Measurements from ENCODE around the gene GALT.

GALT gene

DNA sequence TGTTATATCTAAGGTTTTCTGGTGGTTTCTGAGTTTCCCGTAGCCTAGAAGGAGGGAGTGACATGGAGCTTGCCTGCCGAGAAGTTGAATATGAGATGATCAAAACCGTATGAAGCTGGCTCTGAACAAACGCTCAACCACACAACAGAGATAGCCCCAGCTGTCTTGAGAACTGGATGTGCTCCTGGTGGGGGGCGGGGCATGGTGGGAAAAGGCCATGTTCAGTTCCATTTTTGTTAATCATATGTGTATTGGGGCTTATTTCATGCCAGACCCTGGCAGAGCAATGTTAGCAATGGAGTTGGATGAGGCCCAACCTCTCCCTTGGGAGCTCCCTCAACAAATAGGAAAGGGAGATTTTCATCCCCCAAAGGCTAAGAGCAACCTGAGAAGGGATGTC is 39.8 kb downstream of the GALT start:
- no peak for DNase-seq

DNA sequence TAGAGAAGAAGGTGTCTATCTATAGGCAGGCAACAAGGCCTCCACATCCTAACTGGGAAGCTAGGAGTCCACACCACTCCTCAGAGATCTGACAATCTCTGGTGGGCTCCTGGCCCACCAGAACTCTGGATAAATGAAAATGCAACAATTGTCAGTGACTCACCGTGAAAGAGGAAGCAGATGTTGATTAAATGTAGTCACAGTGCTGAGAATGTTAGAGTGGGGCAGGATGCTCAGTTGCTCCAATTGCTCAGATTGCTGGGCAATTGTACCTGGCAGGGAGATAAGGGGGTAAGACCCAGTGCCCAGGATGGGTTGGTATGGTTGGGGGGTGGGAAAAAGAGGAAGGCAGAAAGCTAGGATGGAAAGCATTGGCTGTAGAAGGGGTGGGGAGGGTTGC is 40.3 kb downstream of the GALT start:
- DNase-seq: no peak

DNA sequence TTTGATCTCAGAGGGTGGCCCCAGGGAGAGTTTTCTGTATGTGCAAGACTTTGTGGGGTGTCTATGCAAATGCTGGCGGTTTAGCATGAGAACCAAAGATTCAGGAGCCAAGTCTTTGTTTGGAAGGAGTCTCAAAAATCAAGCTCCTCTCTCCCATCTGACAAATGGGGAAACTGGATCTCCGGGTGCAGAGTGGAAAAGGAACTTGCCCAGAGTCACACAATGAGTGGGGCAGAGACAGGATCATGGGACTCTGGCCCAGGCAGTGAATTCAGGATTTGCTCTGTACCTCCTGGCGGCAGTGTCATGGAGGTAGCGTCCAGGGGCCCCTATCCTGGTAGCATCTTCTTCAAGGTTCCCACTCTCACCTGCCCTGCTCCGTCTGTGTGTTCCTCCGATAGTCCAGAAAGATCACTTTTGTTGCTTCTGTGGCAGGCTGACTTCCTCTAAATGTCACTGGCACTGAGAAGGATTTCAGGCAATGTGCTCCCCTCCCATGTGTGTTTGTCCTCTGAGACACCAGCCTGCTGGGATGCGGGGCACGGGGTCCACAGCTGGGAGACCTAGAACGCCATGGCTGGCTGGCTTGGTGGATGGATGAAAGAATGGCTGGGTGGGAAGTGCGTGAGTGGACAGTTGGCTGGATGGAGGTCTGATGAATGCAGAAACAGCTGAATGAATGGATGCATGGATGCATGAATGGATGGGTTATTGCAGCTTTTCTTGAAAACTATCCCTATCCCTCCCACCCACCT is 41.0 kb downstream of the GALT start:
- DNase-seq: no peak

DNA sequence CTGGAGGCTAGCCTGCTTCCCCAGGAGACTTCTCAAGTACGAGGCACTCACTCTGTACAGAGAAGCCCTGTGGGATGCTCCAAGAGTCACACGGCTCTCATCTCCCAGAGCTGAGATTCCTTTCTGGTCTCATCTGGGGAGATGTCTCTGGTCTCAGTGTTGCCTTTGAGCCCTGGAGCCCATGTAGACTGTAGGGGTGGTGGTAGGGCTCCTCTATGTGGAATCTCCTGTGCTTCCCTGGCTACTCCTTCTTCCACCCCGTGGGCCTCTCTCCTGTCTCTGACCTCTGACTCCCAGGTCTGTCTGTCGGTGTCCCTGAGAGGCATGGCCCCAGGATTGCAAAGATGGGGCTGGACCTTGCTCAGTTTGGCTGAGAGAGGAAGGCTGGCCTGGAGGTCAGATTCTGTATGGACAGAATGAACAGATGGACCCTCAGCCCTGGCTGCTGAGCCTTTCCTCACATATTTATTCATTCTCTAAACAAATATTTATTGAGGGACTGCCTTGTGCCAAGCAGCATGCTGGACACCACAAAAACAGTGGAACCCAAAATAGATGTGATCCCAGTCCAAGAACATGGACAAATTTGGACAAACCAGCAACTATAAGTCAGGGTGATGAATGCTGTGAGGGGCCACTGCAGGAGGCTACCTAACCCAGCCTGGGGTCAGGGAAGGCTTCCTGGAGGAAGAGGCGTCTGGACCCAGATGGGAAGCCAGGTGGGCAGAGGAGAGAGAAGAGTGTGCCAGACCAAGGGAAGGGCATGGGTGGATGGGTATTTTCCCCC is 42.0 kb downstream of the GALT start:
- no peak for DNase-seq

DNA sequence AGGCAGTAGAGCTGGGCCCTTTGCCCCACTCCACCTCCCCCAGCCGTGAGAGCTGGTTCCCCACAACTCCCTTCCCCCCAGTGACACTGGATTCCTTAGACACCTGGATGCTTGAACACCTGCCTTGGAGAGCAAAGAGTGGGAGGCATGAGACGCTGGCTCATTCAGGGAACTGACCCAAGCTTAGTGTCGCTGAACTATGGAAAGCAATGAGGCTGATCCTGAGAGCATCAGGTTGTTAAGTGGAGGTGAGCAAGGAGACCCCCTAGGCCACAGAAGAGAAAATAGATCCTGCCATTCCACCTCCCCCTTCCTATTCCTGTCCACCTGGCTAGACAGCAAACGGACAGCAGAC is 42.6 kb downstream of the GALT start:
- DNase-seq: no peak

DNA sequence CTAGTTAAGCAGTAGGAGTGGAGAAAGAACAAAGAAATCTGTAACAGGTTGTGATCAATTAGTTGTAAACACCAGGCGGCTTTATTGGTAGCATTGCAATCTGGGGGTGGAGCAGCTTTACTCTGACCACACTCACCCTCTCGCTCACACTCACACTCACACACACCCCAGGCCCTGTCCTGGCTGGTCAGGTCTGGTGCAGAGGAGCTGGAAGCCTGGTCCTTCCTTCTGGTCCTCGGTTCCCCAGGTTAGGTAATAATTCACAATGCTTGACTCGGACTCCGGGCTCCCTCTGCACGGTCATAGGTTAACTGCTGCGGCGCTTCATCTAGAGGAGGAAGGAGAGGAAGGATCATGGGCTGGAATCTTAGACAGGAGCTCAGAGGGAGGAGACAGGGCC is 43.0 kb downstream of the GALT start:
- no peak for DNase-seq

DNA sequence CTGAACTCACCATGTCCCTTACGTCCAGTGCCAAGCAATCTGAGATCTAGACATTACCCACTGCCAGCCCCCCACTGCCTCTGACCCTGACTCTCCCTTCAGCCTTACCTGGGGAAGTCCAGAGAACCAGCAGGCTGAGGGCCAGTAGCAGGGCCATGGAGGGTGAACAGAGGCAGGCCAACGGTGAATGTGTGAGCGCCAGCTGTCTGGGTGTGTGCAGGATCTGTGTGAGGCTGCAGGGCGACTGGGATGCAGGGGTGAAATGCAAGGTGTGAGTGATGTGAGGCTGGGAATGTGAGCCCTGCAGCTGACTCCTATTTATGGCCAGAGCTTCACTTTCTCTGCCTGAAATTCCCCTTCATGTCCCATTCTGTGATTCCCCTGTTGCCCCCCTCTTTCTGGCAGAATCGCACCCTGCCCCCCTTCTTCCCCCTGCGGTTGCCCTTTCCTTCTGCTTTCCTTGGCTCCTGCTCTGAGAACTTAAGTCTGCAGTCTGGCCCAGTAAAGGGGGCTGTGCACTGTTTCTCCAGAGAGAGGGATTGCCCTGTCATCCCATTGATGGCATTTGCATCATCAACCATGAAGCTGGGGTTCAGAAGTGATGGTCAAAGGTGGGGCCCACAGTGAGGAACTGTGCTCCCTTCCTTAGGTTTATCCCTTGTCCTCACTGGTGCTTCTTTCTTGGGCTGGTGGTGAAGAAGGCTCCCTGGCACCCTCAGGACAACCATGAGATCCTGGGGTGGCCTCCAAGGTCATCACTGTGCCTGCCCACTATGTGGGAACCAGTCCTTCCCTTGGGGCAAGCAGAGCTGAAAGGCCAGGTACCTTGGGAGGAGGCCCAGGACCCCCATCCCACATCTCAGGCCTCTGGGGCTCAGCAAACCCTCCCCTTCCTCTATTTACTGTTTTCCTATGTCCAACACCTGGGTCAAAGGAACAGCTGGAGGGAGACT is 44.8 kb downstream of the GALT start, which contains the start of gene CCL19:
CCL19 (minus strand) TSS at position 294 of the 953 bp plus-strand sequence; CDS start at position 157, 137 bp downstream.
- no peak for DNase-seq

DNA sequence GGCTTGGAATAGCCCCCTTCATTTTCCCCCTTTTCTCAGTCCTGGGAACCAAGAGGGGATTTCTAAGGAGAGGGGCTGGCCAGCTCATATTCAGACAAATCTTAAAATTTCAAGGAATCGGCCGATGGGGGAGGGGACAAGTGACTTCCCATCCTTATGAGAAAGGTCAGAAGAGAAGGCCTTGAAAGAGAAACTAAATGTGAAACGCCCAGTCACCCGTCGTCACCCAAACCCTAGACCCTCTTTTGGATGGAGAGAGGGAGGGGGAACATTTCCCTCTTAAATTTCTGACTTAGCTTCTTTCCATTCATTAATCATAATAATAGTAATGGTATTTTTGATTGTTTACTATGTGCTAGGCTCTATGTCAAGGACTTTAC is 45.5 kb downstream of the GALT start:
- DNase-seq: no peak

DNA sequence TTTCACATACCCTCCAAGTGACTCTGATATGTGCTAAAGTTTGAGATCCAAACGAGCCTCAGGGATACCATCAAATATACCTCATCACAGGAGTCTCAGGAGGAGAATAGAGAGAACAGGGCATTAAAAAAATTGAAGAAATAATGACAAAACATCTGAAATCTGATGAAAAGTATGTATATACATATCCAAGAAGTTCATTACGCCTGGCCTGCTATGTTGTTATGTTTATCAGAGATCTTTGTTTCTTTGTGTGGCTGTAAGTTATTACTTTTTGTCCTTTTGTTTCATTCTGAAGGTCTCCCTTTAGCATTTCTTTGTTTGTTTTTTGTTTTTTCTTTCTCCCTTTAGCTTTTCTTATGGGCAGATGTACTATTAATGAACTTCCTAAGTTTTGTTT is 47.1 kb downstream of the GALT start:
- DNase-seq: no peak

DNA sequence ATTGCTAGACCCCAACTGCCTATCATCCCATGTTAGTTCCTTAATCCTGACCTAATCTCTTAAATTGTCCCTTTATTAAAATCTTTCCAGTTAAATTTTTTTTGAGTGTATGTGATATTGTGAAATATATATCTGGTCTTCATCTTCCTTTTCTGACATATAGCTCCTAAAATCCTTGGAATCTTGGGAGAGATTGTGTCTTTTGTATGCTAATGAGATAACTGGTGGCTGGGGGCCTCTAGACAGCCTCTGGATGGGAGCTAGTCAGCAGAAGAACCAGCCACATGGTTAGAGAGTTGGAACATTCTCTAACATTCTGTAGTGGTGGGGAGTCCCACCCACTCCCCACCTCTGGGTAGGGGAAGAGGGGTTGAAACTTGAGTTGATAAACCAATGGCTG is 48.3 kb downstream of the GALT start:
- DNase-seq: no peak
